Stomach (tissue), 4 donors: ENCODE results near the gene CRKL.

Experiments
- CTCF ChIP-seq, 7 experiments: fragments of 450-650 bp in 4 of 7; fragments of 200-600 bp in 3 of 7; sonication (generic) in 3 of 7; IDR thresholded peaks; one replicate each; pipeline ENCODE4 v1.5.1; 2016 to 2019; ENCODE audit warnings: antibody characterized with exemption in 7 of 7, control low read depth in 2 of 7, mild to moderate bottlenecking in 1 of 7
- EP300 ChIP-seq: sonication (generic); formaldehyde crosslinking; IDR thresholded peaks from one replicate; pipeline ENCODE4 v1.6.1; 2017; ENCODE audit warnings: antibody characterized with exemption
- POLR2A ChIP-seq, 4 donors: fragments of 450-650 bp; IDR thresholded peaks; one replicate each; pipeline ENCODE4 v1.6.1; 2016; ENCODE audit warnings: antibody characterized with exemption in 4 of 4, control low read depth in 2 of 4, mild to moderate bottlenecking in 1 of 4, moderate library complexity in 1 of 4

- TF ChIP-seq POLR2A (IDR thresholded peaks at IDR 0.05) (no peak), CTCF (IDR thresholded peaks at IDR 0.05) (no peak), EP300 (no peak)
Observed at GRCh38 chr22:20882855-20883254, 34.4 kb upstream of the CRKL start.
